Peyer's patch (tissue), 4 donors: ENCODE measurements around the gene KLHL22.

Experiments
- POLR2A ChIP-seq, 2 donors: fragments of 450-650 bp; IDR thresholded peaks; one replicate each; pipeline ENCODE4 v1.5.1; 2017; ENCODE audit warnings: antibody characterized with exemption in 2 of 2, mild to moderate bottlenecking in 2 of 2, moderate library complexity in 2 of 2
- TF ChIP-seq, protein P1 (sequence below), 6 experiments: fragments of 450-650 bp in 4 of 6; fragments of 200-600 bp in 2 of 6; sonication (generic) in 1 of 6; IDR thresholded peaks; one replicate each; pipeline ENCODE4 v1.5.1; 2017 to 2019; ENCODE audit warnings: antibody characterized with exemption in 6 of 6, mild to moderate bottlenecking in 3 of 6, moderate library complexity in 1 of 6

DNA sequence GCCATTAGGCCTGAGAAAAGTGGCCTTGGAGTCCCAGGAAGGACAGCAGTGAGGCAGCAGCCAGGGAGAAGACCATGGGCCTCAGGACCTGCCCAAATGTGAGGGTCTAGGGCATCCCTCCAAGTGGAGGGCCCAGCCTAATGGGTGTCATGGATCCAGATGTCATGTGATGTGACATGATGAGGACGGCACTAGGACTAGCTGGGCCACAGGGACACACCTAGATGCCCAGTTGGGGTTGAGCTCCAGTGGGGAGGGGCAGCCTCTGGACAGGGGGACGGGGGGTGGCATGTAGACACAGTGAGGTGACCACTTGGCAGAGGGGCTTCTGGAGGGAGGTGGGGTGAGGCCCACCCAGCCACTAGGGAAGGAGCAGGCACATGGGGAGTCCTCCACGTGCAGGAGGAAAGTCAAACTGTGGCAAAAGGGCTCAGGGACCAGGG lies 63.3 kb downstream of the KLHL22 start:
- TF ChIP-seq, protein P1, sequence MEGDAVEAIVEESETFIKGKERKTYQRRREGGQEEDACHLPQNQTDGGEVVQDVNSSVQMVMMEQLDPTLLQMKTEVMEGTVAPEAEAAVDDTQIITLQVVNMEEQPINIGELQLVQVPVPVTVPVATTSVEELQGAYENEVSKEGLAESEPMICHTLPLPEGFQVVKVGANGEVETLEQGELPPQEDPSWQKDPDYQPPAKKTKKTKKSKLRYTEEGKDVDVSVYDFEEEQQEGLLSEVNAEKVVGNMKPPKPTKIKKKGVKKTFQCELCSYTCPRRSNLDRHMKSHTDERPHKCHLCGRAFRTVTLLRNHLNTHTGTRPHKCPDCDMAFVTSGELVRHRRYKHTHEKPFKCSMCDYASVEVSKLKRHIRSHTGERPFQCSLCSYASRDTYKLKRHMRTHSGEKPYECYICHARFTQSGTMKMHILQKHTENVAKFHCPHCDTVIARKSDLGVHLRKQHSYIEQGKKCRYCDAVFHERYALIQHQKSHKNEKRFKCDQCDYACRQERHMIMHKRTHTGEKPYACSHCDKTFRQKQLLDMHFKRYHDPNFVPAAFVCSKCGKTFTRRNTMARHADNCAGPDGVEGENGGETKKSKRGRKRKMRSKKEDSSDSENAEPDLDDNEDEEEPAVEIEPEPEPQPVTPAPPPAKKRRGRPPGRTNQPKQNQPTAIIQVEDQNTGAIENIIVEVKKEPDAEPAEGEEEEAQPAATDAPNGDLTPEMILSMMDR (IDR thresholded peaks at IDR 0.05): no peak
- no peak for TF ChIP-seq POLR2A (IDR thresholded peaks at IDR 0.05)
